Measurements from ENCODE around the gene SLC22A23.
"Not testable (repeated sequence)": the region's sequence is repeated elsewhere in the genome, so short reads cannot be mapped to it uniquely, and the experiment has no call there.

Gene SLC22A23

DNA sequence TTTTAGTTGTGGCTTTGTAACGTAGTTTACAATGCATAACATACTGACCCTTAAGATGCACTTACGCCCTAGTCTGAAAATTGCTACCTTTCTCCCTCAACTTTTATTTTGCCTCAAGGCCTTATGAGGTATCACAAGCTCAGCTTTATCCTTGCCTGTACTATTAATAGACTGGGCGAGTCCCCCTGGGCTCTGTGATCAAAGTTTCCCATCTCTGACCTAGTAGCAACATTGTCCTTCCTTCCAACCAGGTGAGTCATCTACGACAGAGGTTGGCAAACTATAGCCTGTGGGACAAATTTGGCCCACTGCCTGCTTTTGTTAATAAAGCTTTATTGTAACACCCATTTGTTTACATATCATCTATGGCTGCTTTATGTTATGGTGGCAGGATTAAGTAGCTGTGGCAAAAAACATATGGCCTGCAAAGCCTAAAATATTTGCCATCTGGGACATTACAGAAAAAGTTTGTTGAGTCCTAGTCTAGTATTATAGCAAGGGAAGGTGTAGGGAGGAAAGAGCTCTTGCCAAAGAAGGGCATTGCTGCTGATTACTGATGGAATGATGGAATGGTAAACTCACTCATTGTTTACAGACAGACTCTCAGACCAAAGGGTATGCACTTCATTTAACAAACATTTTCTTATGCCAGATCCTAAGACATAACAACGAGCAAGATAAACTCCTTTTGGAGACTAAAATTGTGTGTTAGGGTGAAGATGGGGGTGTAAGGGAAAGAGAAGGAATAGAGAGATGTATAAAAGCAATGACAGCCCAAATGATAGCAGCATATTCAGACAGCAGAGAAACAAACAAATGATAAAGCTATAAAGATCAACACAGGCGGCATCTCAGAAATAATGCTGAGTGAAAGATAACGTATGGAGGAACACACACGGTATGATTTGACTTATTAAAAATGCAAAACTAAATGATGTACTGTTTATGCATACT, 74.2 kb downstream of the SLC22A23 start:
- no peak for DNase-seq

DNA sequence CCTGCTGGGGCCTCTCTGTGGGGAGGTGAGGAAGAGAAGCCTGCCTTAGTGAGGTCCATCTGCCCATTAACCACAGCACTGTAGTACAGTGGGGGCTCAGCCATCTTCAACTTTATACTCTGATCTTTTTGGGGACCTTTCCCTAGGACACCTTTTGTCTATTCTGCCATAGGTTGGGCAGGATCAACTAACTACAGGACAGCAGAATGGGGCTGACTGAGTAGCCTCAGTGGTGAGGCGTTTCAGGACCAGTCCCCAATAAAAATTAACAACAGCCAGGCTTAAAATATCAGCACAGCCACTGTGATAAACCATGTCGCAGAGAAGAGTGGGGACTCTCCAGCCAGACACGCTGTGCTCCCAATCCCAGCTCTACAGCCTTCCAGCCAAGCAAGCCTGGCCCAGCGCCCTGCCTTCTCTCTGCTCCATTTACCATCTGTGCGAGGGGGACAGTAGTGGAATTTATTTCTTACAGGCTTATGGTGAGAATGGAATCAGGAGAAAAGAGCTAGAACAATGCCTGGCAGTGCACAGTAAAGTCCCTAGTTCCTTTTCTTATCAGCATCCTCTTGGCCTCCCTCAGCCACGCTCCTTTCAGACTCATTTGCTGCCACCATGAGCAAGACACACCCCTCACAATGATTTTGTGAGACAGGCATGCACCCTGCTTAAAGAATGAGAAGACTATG, 75.5 kb downstream of the SLC22A23 start:
- DNase-seq: no peak

DNA sequence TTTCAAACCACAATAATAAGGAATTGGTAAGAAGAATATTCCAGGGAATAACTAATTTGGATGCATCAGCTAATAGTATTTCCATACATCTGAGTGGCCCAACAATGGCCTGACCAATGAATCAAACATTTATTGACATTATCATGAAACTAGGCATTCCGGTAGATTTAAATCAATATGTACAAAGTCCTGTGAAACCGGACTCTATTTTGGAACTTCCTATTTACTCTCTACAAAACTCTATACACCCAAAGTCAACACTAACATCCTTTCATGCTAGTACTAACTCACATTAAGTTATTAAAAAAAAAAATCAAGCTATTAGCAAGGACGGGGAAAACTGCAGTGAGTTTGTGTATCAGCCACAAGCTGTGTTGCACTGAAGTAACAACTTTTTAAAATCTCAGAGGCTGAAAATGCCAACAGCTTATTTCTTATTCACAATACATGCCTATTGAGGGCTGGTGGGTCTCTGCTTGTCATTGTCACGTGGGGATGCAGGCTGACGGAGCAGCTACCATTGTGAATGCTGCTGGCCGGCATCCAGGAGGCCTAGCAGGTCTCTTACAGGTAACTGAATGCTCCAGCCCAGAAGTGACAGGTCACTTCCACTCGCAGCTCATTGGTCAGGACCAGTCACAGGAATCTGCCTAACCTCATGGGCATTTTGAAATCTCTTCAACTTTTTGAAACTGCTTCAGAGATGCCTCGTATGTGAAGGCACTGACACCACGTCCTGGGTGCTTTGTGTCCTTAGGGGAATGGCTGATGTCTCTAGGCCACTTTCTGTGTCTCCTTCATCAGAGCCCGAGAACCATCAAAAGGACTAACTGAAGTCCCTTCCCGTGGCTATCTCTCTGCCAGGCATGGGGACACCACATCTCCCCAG, 76.3 kb downstream of the SLC22A23 start:
- DNase-seq: no peak

DNA sequence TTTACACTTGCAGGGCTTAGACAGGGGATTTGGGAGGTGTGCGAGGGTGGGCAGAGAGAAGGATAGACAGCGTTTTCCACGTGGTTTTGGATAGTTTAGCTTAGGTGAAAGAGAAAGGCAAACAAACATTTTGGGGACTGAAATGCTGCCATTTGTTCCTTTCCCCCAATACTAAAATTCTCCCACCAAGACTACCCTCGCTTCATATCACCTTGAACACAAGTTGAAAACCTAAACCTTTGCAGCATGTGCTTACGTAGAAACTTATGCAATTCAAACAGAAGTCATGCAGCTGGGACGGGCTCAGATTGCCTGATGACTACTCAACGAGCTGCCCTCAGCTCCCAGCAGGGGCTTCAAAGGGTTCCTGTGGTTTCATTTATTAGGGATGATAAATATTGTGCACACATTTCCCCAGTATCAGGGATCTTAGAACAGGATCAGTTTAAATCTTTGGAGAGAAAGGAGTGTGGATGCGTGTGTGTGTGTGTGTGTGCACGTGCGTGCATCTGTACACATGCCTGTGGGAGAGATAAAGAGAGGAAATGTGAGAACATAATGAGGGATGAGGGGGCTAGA, 77.3 kb downstream of the SLC22A23 start:
- DNase-seq: no peak

DNA sequence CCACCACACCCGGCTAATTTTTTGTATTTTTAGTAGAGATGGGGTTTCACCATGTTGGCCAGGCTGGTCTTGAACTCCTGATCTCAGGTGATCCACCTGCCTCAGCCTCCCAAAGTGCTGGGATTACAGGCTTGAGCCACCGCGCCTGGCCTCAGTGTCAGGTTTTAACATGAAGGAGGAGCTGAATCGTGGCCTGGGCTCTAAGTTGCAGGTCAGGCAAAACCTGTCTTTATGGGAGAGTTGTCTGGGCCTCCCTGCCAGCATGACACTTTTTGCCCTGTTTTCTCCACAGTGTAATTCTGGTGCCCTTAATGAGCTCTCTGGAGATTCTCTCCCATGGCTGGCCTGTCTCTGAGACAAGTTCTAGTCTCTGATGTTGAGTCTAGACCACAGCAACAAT, 78.0 kb downstream of the SLC22A23 start:
- DNase-seq: not testable (repeated sequence)

DNA sequence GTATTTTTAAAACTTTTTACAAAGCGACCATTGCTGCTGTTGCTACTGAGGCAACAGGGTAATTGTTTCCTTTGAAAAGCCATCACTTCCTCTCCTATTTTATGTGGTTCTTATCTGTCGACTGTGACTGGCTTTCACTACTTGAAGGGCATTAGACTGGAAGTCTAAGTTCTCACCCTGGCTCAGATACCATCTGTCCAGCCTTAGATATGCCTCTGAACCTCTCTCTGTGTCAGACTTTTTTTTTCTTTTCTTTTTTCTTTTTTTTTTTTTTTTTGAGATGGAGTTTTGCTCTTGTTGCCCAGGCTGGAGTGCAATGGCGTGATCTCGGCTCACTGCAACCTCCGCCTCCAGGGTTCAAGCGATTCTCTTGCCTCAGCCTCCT, 78.5 kb downstream of the SLC22A23 start:
- DNase-seq: not testable (repeated sequence)

DNA sequence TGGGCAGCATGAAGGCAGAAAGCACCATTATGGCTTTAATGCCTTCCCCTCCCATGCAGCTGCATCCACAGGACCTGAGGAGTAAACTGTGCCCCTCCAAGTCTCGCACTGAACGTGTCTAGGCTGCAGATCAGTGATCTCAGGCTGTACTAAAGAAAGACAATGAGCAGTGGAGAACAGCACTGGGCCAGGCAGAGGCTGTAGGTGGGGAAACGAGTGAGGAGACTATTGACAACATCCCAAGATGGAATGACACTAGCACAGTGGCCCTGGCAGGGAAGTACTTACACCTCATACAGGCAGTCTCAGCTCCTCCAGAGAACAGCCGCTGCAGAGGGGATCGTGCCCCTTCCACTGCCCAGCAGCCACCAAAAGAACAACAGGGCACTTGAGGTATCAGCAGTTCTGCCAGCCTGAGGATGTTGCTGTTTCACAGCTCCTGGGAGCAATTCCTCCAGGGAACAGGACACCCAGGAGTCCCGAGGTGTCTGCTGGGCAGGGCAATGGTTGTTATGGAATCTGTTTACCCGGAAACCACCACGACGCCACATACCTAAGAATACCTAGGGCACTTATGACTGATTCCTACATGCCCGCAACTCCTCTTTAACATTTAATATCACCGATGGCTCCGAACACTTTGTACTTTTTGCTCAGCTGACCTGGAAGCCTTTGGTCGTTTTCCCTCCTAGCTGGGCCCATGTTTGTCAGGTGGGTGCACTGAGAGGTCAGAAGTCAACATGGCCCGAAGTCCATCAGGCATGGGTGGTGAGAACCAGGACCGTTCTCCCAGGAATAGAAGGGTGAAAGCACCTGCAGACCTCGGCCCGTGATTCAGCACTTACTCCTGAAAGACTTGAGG, 79.1 kb downstream of the SLC22A23 start:
- peak in 1 of 2 experiments; percentile 10 for DNase-seq

DNA sequence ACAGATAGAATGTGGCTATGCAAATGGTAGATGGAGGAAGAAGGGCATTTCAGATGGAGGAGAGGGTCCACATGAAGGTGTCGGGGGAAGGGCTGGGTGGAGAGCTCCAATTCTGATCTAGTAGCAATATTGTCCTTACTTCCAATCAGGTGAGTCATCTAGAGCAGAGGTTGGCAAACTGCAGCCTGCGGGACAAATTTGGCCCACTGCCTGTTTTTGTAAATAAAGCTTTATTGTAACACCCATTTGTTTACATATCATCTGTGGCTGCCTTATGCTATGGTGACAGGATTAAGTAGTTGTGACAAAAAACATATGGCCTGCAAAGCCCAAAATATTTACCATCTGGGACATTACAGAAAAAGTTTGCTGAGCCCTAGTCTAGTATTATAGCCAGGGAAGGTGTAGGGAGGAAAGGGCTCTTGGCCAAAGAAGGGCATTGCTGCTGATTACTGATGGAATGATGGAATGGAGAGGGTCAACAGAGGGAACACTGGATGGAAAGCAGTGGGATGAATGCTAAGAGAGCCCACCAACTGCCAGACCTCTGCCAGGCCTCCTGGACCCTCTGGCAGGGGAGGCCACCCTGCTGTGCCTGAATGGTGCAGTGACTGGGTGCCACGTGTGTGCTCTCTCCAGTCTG, 79.8 kb downstream of the SLC22A23 start:
- no peak for DNase-seq

DNA sequence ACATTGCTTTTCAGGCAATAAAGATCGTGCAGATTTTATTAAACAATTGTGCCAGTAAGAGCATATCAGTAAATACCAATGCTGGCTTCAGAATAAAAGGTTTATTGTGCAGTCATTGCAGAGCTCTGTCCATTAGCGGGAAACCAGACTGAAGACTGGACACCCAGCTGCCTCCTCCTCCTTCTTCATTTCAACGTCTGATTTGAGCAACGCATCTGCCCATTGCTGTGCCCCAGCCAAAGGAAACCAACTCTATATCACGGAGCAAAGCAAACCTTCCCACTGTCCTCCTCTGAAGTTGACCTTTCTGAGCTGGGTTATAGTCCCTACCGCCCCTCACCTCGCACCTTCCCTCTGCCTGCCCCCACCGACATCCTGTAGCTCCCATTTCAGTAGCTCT, 80.8 kb downstream of the SLC22A23 start:
- DNase-seq: no peak

DNA sequence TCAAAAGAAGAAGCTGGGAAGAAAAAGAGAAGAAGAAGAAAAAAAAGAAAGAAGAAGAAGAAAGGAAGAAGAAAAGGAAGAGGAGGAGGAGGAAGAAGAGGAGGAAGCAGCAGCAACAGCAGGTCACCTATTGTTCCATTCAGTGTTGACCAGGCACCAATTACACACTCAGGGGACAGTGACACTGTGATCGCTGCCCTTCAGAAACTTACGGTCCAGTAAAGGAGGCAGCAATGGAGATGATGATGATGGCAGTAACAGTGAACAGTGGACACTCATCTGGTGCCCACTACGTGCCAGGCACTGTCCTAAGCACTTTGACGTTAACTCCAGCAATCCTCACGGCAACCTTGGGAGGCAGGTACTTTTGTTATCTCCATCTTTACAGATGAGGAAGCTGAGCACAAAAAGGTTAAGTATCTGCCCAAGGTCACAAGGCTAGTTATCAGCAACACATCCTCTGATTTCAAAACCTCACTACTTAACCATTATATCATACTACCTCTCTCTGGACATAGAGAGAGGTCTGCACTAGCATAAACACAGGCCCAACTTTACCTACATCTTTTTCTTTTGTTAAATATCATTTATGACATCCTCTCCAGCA, 83.2 kb downstream of the SLC22A23 start:
- no peak for DNase-seq

DNA sequence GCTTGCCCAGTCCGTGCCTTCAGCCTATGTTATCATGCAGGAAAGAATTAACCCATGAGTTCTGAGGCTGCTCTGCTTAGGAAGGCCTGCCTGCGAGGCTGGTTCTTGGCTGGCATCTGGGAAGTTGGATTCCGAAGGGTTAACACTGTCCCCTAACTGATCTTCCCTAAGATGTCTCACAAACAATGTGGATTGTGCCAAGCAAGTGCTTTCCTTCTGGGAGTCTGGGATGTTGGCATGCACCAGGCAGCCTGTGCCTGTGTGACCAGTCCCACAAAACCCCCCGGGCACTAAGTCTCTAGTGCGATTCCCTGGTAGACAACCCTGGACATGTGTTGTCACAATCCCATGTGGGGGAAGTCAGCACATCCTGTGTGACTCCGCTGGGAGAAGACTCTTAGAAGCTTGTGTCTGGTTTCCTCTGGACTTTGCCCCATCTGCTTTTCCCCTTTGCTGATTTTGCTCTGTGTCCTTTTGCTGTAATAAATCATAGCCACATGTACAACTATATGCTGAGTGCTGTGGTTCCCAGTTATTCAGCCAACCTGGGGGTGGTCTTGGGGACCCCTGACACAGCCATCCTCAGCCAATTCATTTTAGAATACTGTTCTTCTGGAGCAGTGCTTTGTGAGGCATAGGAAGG, 83.8 kb downstream of the SLC22A23 start:
- no peak for DNase-seq

DNA sequence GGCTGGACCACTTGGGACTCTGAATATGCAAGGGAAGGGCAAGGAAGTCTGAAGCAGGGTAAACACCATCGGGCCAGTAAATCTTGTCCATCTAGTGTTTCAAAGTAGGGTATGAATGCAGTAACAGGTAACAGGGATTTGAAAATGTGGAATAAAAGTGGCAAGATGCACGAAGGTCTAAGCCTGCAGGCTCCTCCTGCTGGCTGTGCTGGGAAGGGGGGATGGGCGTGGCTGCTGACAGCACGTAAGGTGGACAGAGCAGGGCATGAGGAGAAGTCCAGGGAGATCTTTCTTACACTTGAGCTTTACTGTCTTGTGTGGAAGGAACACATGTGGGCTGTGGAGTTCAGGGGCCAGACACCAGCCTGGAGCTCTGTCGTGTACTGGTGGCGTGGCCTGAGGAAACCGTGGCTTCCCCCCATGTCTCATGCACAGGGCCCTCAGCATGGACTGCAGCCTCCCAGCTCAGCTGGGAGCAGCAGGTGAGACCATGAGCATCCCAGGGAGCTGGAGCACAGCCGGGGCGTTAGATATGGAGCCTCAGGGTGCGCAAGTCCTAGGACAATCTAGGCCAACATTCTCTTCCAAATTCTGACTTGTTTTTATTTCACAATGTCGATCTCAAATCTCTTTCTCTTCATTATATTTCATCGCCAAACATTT, 84.5 kb downstream of the SLC22A23 start:
- DNase-seq: no peak

DNA sequence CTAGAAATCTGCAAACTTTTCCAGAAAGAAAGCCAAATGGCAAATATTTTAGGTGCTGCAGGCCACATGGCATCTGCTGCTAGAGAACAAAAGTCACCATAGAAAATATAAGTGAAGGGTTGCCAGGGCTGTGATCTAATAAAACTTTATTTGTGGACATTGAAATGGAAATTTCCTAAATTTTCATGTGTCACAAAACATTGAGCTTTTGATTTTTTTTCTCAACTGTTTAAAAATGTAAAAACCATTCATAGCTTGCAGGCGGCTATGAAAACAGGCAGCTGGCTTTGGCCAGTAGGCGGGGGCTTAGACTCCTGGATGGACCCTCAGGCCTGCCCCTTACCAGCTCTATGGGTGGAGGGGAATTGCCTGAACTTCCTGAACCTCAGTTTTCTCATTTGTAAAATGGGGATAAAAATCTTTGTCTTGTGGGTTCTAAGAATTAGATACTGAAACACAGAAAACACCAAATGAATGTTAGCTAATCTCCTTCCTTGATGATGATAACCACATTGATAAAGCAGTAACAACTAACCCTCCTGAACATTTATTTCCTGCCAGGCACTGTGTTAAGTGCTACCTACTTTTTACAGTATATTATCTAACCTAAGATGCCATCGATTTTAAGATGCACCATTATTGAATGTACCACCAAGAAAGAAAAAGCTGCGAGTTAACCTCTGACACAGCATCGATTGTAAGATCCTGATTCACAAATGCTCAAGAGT, 85.5 kb downstream of the SLC22A23 start:
- no peak for DNase-seq

DNA sequence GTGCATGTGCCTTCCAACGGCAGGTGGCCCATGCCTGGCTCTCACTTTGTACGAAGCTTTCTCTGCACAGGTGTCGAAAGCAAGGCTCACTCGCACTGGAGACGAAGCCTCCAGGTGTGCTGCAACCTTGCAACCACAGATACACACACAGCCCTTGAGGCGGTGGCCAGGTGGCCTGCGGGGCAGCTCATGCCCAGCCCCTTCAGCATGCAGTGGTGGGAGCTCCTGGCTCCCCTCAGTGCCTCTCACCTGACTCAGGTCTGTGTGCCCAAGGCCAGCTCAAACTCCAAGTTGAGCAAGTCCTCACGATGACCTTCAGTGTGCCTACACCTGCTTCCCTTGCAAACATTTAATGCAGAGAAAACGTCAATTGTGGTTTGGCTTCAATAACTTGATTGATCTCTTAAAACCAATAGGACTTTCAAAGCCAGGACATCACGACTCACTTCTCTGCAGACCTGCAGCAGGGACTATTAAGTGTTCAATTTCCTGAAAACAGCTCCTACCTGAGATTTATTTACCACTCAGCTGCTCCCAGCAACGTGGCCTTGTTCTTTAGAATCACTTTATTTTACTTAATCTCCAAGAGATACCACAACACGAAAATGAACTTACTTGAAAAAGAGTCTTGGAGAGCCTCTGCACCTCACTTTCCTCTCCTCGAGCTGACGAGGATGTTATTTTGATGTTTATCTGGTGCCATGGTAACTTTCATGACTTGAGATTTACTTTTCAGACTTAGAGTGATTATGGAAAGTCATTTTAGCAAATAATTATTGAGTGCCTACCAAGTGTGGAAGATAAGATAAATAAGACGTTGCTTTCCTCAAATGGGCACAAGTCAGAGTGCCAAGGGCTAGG, 86.3 kb downstream of the SLC22A23 start:
- no peak for DNase-seq

DNA sequence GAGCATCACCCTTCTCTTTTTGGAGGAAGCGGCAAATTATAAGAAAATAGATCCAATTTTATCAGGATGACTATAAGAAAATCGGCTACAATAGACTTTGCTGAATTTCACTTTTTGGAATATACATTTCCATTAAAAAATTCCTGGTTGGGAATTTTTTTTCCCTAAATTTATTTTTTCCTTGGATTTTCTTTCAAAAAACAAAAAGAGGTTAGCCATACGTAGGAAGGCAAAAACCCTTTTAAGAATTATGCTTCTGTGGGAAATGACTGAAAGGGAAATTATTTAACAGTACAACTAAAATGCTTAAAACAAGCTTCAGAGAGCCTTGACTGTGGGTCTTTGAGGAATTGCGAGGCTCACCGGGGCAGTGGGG, 86.9 kb downstream of the SLC22A23 start:
- no peak for DNase-seq

DNA sequence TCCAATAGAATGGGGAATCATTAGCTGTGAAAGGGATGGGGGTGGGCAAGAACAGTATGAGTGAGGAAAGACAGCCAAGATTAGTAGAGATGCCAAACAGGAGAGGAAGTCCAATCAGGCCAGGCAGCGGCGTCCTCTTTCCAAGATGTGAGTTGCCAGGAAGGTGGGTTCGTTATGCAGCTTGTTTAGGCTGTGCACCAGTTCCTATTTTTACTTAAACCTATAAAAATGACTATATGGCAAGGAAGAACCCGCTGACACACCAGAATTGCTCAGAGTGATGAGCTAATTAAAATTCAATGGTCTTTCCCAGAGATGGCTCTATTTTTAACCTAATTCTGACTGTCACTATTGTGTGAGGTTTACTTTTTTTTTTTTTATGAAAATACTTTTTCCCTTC, 88.2 kb downstream of the SLC22A23 start:
- DNase-seq: no peak

DNA sequence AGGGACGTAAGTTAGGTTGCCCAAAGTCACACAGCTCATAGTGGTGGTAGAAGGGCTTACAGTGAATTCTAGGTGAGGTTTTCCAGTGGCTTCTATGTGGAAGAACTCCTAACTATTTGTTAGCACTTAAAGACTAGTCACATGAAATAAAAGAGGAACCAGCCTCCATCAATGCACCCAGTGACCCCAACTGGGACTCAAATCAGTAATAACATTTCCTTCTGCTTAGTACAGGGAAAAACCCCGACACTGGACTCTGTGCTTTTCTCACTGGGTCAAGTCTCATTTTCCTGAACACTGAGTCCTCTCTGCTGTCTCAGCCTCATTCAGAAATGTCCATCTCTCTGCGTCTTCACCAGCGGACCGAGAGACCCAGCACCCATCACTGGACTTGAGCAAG, 89.2 kb downstream of the SLC22A23 start:
- DNase-seq: no peak

Measured in activated CD4-positive, alpha-beta T cell treated with anti-CD3 and anti-CD28 coated beads, Interleukin-2, amount 50 U/mL, for 48 hours (primary cell).